ENCODE measurements around the gene INPP5B.
"Not testable (repeated sequence)": the region's sequence is repeated elsewhere in the genome, so short reads cannot be mapped to it uniquely, and the experiment has no call there.

INPP5B gene

GRCh38 chr1:37910886-37911285 is 36.0 kb downstream of the INPP5B start:
- not testable (repeated sequence) for DNase-seq

GRCh38 chr1:37908531-37908930 is 38.3 kb downstream of the INPP5B start:
- not testable (repeated sequence) for DNase-seq

GRCh38 chr1:37907416-37908125 is 39.3 kb downstream of the INPP5B start:
- not testable (repeated sequence) for DNase-seq

DNA sequence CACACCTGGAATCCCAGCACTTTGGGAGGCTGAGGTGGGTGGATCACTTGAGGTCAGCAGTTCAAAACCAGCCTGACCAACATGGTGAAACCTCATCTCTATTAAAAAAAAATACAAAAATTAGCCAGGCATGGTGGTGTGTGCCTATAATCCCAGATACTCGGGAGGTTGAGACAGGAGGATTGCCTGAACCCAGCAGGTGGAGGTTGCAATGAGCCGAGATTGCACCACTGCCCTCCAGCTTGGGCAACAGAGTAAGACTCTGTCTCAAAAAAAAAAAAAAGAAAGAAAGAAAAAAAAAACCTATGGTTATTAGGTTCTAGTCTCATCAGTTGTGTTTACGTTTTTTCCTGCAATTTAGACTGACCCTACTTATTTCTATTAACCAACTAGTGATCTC is 40.3 kb downstream of the INPP5B start:
- not testable (repeated sequence) for DNase-seq

DNA sequence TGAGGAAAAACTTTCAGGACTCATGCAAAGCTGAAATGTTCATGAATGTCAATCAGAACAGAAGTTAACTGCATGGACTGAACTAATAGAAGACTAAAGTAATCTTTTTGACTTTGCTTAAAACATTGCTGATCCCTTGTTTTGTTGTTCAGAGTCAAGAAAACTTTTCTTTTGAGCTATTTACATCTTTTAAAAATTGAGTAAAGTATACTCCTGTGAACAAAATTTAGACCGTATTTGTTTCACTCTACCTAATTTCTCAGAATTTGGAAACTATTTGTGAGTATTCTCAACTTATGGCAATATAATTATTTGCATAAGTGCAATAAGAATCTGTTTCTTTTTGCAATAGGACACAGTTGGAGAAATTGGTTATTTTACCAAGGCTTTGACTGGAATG is 41.1 kb downstream of the INPP5B start:
- no peak for DNase-seq

GRCh38 chr1:37903921-37904320 is 42.9 kb downstream of the INPP5B start:
- DNase-seq, result not testable (repeated sequence)

DNA sequence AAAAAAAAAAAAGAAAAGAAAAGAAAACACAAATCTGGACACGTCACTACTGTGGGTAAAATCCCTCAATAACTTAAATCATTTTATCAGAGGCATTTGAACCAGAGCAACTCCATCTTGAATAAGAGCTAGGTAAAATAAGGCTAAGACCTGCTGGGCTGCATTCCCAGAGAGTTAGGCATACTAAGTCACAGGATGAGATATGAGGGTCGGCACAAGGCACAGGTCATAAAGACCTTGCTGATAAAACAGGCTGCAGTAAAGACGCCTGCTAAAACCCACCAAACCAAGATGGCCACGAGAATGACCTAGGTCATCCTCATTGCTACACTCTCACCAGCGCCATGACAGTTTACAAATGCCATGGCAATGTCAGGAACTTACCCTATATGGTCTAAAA is 43.9 kb downstream of the INPP5B start:
- no peak for DNase-seq

GRCh38 chr1:37901893-37902225 is 45.0 kb downstream of the INPP5B start:
- DNase-seq, result no peak

DNA sequence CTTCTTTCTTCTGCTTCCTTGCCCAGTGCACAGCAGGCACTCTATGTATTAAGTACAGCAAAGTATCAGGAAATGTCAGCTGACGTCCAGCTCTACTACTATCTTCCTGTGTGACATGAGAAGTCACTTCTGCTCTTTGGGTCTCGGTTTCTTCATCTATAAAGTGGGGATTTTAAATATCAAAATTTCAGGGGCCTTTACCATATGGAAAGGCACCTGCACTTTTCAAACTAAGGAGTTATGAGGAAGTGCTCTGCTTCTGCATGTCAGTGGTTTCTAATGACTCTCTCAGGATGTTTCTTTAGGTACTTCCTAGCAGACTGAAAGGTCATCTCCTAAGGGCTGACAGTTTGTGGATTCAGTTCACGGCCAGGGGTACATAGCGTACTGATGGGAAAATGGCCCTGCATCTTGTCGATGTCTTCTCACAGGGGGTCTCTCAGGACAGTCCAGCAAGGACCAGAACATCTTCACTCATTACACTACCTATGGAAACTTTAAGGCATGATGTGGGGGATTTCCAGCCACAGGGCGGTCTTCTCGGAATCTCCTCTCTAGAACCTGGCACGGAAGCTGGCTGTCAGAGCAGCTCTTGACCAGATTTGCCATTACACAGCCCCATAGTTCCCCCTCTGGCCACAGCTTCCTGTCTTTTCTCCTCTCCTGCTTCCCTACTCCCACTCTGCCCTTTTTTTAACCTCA is 45.5 kb downstream of the INPP5B start:
- DNase-seq, result no peak

- not testable (repeated sequence) for DNase-seq
These were observed 49.3 kb downstream of the INPP5B start for GRCh38 chr1:37897563-37897962.

GRCh38 chr1:37893673-37894072 is 53.2 kb downstream of the INPP5B start:
- no peak for DNase-seq

DNA sequence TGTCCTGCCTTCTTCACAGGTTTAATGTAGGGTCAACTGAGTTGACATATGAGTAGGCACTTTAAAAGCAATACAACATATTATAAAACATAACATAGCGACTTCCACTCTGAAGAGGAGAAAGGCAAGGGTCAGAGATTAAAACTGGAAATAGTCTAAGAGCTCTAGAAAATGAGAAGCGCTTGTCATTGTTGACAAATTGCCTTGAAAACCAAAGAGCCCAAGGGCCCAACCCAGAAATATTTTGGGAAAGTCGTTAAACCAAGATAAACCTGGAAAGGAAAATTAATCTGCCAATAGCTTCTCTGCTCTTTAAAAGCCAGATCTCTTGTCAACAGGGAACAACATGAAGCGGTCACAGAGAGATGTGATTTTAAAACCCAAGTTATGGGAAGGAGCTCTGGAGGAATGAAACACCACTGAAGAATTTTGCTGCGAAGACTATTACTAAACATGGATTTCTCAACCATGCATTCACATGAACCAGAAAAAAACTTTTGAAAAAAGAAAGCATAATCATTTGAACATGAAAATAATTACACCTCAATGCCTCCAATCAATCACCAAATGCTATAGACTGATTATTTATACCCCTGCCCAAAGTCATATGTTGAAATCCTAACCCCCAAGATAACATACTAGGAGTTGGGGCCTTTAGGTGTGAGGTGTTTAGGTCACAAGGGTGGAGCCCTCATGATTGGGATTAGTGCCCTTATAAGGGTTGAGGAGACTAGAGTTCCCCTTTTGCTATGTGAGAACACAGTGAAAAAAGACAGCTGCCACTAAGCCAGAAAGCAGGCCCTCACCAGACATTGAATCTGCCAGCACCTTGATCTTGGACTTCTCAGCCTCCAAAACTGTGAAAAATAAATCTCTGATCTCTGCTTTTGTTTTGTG is 54.5 kb downstream of the INPP5B start:
- no peak for DNase-seq

- no peak for DNase-seq
These were observed 56.4 kb downstream of the INPP5B start for GRCh38 chr1:37890378-37891014.

DNA sequence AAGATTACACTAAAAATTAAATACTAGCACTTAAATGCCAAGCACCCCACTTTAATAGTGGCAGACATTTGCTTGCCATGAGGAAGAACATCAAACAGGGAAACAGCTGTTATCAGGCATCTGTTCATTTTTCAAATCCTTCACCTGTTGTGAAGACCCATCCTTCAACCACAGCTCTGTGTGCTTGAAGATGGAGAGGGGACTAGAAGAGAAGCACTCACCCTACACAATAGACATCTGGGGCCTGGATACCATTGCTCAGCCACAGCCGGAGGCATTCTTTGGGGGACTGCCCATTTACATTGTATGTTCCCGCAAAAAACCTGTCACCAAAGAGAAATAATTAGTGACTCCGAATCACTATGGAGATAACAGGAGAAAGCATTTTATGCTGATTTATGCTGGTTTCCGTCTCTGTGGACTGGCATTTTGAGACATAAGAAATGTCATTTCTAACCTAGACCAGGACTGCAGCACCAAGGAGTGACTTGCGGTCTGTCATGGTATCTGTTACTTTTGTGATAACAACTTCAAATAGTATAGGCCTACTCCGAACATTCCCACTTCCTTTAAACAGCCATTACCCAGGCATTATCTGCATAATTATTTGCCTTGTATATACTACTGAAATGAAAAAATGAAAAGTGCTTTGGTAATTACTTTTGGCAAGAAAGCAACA is 58.7 kb downstream of the INPP5B start:
- no peak for DNase-seq

DNA sequence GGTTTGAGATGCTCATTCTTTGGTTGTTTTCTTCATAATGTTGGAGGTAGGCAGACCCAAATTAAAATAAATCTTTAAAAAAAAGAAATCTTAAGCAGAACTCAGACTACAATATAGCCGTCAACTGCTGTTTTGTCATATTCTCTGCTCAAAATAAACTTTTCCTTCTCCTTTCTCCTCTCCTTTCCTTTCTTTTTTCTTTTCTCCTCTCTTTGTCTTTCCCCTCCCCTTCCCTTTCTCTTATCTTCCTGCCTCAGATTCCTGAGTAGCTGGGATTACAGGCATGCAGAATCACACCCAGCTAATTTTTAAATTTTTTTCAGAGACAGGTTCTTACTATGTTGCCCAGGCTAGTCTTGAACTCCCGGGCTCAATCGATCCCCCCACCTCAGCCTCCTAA is 62.7 kb downstream of the INPP5B start:
- no peak for DNase-seq

DNA sequence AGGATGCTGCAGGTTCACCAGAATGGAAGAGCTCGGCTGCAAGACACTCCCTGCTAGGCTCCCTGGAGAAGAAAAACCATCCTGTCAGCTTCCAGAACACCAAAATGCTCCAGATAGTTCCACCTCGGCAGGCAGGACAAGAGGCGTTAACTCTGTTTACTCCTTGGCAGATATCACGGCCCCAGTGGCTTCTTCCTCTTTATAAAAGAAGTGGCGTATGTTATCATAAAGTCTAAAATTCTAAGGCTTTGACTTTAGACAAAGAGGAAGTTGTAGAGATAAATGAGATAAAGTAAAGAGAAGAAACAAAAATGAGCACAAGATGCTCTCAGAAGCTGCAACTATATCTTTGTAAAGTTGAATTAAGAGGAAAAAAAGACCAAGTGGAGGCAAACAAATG is 63.2 kb downstream of the INPP5B start:
- DNase-seq, result no peak

DNA sequence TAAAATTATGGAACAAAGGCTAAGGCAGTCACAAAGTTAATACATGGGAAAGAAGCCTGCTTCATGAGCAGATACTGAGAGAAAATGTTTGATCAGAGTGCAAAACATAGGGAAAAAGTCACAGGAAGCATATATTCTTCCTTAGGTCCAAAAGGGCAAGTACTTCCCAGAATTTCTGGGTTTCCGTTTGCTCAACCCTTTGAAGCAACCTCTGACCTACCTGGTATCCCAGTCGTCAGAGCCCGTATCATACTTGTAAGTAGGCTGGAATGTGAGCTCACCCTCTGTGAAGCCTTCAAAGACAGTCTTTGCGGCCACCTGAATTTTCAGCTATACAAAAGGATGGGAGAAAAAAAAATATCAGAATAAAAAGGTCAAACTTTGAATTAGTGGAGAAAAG is 67.0 kb downstream of the INPP5B start:
- no peak for DNase-seq

DNA sequence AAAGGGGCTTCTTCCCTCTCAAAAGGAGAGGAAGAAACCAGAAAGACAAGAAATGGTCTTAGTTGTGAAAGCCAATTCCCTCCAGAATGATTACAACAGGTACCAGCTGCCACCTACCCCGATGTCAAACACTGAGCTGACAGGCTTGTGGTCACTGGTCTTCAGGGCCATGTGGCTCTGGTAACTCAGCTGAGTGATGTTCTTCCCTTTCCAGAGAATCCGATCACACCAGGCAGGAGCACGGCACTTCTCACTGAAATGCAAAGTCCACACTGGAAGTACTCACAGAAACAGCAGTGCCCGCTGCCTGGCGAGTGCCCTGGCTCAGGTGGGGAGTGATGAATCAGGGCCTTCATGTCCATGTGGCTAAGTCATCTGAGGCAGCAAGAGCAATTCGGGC is 68.8 kb downstream of the INPP5B start:
- no peak for DNase-seq

- DNase-seq, result no peak
These were observed 71.0 kb downstream of the INPP5B start for GRCh38 chr1:37875833-37876232.

- DNase-seq, result no peak
These were observed 74.2 kb downstream of the INPP5B start for GRCh38 chr1:37872692-37873091.

GRCh38 chr1:37868466-37868865 is 78.4 kb downstream of the INPP5B start:
- DNase-seq, result no peak

GRCh38 chr1:37867784-37868183 is 79.1 kb downstream of the INPP5B start:
- no peak for DNase-seq

GRCh38 chr1:37866491-37866890 is 80.4 kb downstream of the INPP5B start:
- DNase-seq, result no peak
